Trophoblast cell (in vitro differentiated cells and primary cell): ENCODE results near the gene ZDHHC14.
"Not testable (repeated sequence)": the region's sequence is repeated elsewhere in the genome, so short reads cannot be mapped to it uniquely, and the experiment has no call there.

Experiments
- DNase-seq, 2 donors: peaks; one replicate each; pipeline ENCODE4 v3.0.0-alpha.2; 2016
- H2AFZ ChIP-seq: 2 replicates; pipeline ENCODE4 v1.6.1; 2013; ENCODE audit warnings: low read length, moderate library complexity, mild to moderate bottlenecking; ENCODE audit not compliant: insufficient read depth, poor library complexity
- H2AK5ac ChIP-seq: 2 replicates; pipeline ENCODE4 v1.6.1; 2013; ENCODE audit warnings: mild to moderate bottlenecking, low read length
- H2BK120ac ChIP-seq: 2 replicates; pipeline ENCODE4 v1.6.1; 2013; ENCODE audit warnings: low read length, mild to moderate bottlenecking, moderate library complexity; ENCODE audit not compliant: insufficient read depth, poor library complexity
- H2BK12ac ChIP-seq: 2 replicates; pipeline ENCODE4 v1.6.1; 2013; ENCODE audit warnings: mild to moderate bottlenecking, low read length, moderate library complexity
- H2BK5ac ChIP-seq: 2 replicates; pipeline ENCODE4 v1.6.1; 2013; ENCODE audit warnings: low read length, low read depth, moderate library complexity, mild to moderate bottlenecking; ENCODE audit not compliant: poor library complexity
- H3K14ac ChIP-seq: 2 replicates; pipeline ENCODE4 v1.6.1; 2013; ENCODE audit warnings: mild to moderate bottlenecking, low read length
- H3K18ac ChIP-seq: 2 replicates; pipeline ENCODE4 v1.6.1; 2013; ENCODE audit warnings: mild to moderate bottlenecking, low read length
- H3K23ac ChIP-seq: 2 replicates; pipeline ENCODE4 v1.6.1; 2013; ENCODE audit warnings: low read length
- H3K27ac ChIP-seq: 2 replicates; pipeline ENCODE4 v1.5.1; 2013; ENCODE audit warnings: low read depth, mild to moderate bottlenecking, inconsistent platforms, low read length, moderate library complexity
- H3K27me3 ChIP-seq: 2 replicates; pipeline ENCODE4 v1.6.1; 2013; ENCODE audit warnings: inconsistent platforms, mild to moderate bottlenecking, low read length, moderate library complexity; ENCODE audit not compliant: insufficient read depth
- H3K36me3 ChIP-seq, 2 experiments: 1 replicate in 1 of 2; 2 replicates in 1 of 2; pipeline ENCODE4 v1.6.1; 2013; ENCODE audit warnings: low read length in 2 of 2, mild to moderate bottlenecking in 2 of 2, moderate library complexity in 1 of 2; ENCODE audit not compliant: insufficient read depth in 2 of 2, control insufficient read depth in 1 of 2
- H3K4ac ChIP-seq: 2 replicates; pipeline ENCODE4 v1.6.1; 2013; ENCODE audit warnings: low read depth, mild to moderate bottlenecking, low read length, moderate library complexity
- H3K4me1 ChIP-seq, 2 experiments: 1 replicate in 1 of 2; 2 replicates in 1 of 2; pipeline ENCODE4 v1.6.1; 2013; ENCODE audit warnings: low read length in 2 of 2, mild to moderate bottlenecking in 2 of 2, moderate library complexity in 1 of 2; ENCODE audit not compliant: insufficient read depth in 2 of 2, control insufficient read depth in 1 of 2
- H3K4me2 ChIP-seq: 2 replicates; pipeline ENCODE4 v1.6.1; 2013; ENCODE audit warnings: inconsistent platforms, mild to moderate bottlenecking, low read length, moderate library complexity
- H3K4me3 ChIP-seq: 2 replicates; pipeline ENCODE4 v1.5.1; 2013; ENCODE audit warnings: mild to moderate bottlenecking, low read depth, low read length, inconsistent platforms
- H3K79me1 ChIP-seq: one replicate; pipeline ENCODE4 v1.6.1; 2013; ENCODE audit warnings: low read length
- H3K79me2 ChIP-seq: 2 replicates; pipeline ENCODE4 v1.6.1; 2013; ENCODE audit warnings: low read length, mild to moderate bottlenecking; ENCODE audit not compliant: control insufficient read depth, insufficient read depth, poor library complexity
- H3K9ac ChIP-seq: 2 replicates; pipeline ENCODE4 v1.6.1; 2013; ENCODE audit warnings: mild to moderate bottlenecking, low read length
- H3K9me3 ChIP-seq: 2 replicates; pipeline ENCODE4 v1.6.1; 2013; ENCODE audit warnings: low read depth, mild to moderate bottlenecking, control low read depth, inconsistent platforms, low read length; ENCODE audit not compliant: insufficient read depth
- H4K12ac ChIP-seq: 2 replicates; pipeline ENCODE4 v1.6.1; 2013; ENCODE audit warnings: low read depth, mild to moderate bottlenecking, low read length, moderate library complexity
- H4K8ac ChIP-seq: 2 replicates; pipeline ENCODE4 v1.6.1; 2013; ENCODE audit warnings: low read depth, mild to moderate bottlenecking, low read length, moderate library complexity
- H4K91ac ChIP-seq: one replicate; pipeline ENCODE4 v1.6.1; 2013; ENCODE audit warnings: low read depth, mild to moderate bottlenecking, low read length, moderate library complexity
- WGBS: extraction: QIAGEN DNeasy Blood & Tissue Kit; methylation state at CpG from one replicate; pipeline ENCODE4 v1.1.7; 2013; ENCODE audit warnings: missing lambda C conversion rate; ENCODE audit not compliant: insufficient read length, insufficient coverage; ENCODE audit errors: extremely low coverage; 5-methylcytosine and 5-hydroxymethylcytosine counted together

Gene ZDHHC14

DNA sequence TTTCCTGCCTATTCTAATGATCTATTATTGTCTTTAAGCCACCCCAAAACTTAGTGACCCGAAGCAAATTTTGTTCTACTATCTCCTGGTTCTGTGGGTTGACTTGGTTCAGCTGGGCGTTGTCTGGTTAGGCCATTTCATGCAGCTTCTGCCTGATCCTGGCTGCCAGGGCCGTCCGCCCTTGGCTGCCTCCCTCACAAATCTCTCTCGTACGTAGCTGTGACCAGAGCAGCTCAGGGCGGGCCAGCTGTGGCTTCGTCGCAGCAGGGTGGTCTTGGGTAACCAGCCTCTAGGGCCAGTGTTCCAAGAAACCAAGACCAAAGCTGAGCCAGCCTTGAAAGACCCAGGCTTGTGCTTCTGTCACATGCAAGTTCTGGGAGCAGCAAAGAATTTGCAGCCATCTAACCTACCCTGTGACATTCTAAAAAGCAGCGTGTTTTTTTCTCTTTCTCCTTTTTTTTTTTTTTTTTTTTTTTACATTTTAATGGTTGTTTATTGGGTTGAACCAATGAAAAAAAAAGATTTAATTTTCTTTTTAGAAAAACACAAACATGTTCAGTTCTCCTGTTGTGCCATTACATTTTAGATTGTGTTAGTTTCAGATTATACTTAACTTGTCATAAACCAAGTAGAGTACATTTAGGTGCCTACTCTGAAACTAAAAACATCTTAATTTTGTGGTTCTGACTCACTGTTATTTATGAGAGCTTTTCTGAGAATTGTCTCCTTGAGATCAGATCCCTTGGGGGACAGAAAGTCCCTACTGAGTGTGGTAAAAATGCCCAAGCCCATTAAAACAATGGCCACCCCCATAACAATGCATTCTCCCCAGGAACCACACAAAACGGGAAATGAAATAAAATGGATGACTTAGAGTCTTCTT, 83.9 kb downstream of the ZDHHC14 start:
- Histone ChIP-seq H2AFZ (no peak overlapping the region), H4K12ac (no peak overlapping the region), H2BK120ac (no peak overlapping the region), H3K79me2 (no peaks in the 10 kb centered on the region), H3K23ac (no peak overlapping the region), H3K79me1 (peaks cover 18% of the 10 kb centered on the region), H3K9me3 (no peaks in the 10 kb centered on the region), H3K4ac (no peak overlapping the region), H3K18ac (no peak overlapping the region), H3K14ac (peak overlapping the region; percentile 79), H3K4me2 (no peak overlapping the region), H3K36me3 (no peaks in the 10 kb centered on the region), H3K9ac (no peak overlapping the region), H3K27me3 (no peaks in the 10 kb centered on the region), H3K4me1 (peaks cover 14 to 41% of the 10 kb centered on the region in 2 experiments), H2BK12ac (peak overlapping the region; percentile 96), H2BK5ac (no peak overlapping the region), H3K4me3 (no peak overlapping the region), H2AK5ac (peak overlapping the region; percentile 64), H4K8ac (no peak overlapping the region), H3K27ac (no peak overlapping the region), H4K91ac (peak overlapping the region; percentile 8)
- DNase-seq: no peak
- WGBS: no CpG with 5 or more reads among the region's 11 CpGs

DNA sequence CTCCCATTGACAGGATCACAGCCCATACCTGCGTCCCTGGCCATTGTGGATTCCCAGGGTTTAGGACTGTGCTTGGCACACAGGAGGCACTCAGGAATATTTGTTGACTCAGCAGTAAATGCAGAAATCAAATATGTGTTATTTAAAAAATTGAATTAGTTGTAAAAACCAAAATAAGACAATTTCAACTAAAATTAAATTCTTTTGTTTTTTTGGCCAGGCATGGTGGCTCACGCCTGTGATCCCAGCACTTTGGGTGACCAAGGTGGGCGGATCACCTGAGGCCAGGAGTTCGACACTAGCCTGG, 85.3 kb downstream of the ZDHHC14 start:
- Histone ChIP-seq H2BK120ac (peak overlapping the region; percentile 2), H2AFZ (no peak overlapping the region), H3K9ac (no peak overlapping the region), H3K4me1 (peaks cover 13 to 33% of the 10 kb centered on the region in 2 experiments), H3K14ac (peak overlapping the region; percentile 3), H4K91ac (no peak overlapping the region), H3K27me3 (no peaks in the 10 kb centered on the region), H3K9me3 (no peaks in the 10 kb centered on the region), H3K79me2 (no peaks in the 10 kb centered on the region), H2BK5ac (no peak overlapping the region), H3K4ac (no peak overlapping the region), H3K36me3 (no peaks in the 10 kb centered on the region), H4K12ac (no peak overlapping the region), H3K4me2 (no peak overlapping the region), H3K23ac (no peak overlapping the region), H2AK5ac (no peak overlapping the region), H3K18ac (no peak overlapping the region), H4K8ac (no peak overlapping the region), H3K79me1 (peaks cover 18% of the 10 kb centered on the region), H2BK12ac (no peak overlapping the region), H3K27ac (no peak overlapping the region), H3K4me3 (no peak overlapping the region)
- DNase-seq: no peak
- WGBS: no CpG with 5 or more reads among the region's 4 CpGs

DNA sequence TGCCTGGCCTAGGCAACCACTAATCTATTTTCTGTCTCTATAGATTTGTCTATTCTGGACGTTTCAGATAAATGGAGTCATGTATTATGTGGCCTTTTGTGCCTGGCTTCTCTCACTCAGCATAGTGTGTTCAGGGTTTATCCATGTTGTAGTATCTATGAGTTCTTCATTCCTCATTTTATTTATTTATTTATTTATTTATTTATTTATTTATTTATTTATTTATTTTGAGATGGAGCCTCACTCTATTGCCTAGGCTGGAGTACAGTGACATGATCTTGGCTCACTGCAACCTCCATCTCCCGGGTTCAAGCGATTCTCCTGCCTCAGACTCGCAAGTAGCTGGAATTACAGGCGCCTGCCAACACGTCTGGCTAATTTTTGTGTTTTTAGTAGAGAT, 86.3 kb downstream of the ZDHHC14 start:
- peaks cover 10 to 29% of the 10 kb centered on the region in 2 experiments for H3K4me1 ChIP-seq
- H2BK120ac ChIP-seq, H3K18ac ChIP-seq, H4K12ac ChIP-seq, H4K91ac ChIP-seq, H3K4ac ChIP-seq, H2AK5ac ChIP-seq, H3K27ac ChIP-seq, H2BK12ac ChIP-seq, H3K36me3 ChIP-seq, H4K8ac ChIP-seq, H3K4me3 ChIP-seq, H3K9ac ChIP-seq, H3K23ac ChIP-seq, DNase-seq, H3K79me2 ChIP-seq, H2BK5ac ChIP-seq, H3K27me3 ChIP-seq, H3K4me2 ChIP-seq, H2AFZ ChIP-seq, H3K14ac ChIP-seq, H3K9me3 ChIP-seq: not testable (repeated sequence)
- peaks cover 14% of the 10 kb centered on the region for H3K79me1 ChIP-seq
- WGBS: no CpG with 5 or more reads among the region's 6 CpGs

DNA sequence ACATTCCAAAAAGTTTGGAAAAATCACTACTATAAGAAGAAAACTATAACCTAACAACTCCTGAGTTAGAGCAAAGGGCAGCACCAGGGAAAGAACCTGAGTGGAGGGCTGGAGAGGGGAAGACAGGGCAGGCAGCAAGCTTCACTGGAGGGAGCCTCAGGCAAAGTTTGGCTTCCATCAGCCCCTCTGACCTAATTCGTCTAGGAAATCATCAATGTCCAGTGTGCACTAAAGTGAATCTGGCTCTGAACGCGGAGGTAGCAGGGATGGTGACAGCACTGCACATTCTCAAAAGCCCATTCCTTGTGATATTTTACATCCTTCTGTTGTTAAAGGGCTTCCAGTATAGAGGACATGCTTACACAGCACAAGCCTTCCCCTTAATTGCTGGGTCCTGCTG, 87.1 kb downstream of the ZDHHC14 start:
- Histone ChIP-seq H2BK12ac (no peak overlapping the region), H3K27me3 (no peaks in the 10 kb centered on the region), H4K8ac (no peak overlapping the region), H3K14ac (no peak overlapping the region), H3K18ac (no peak overlapping the region), H3K4ac (no peak overlapping the region), H3K4me2 (no peak overlapping the region), H3K36me3 (no peaks in the 10 kb centered on the region), H2AK5ac (no peak overlapping the region), H3K4me3 (no peak overlapping the region), H3K23ac (no peak overlapping the region), H4K12ac (no peak overlapping the region), H2BK5ac (no peak overlapping the region), H2BK120ac (no peak overlapping the region), H3K27ac (peak overlapping the region; percentile 37), H4K91ac (no peak overlapping the region), H3K79me1 (peaks cover 17% of the 10 kb centered on the region), H3K79me2 (no peaks in the 10 kb centered on the region), H3K9me3 (no peaks in the 10 kb centered on the region), H3K9ac (no peak overlapping the region), H3K4me1 (peaks cover 10 to 28% of the 10 kb centered on the region in 2 experiments), H2AFZ (no peak overlapping the region)
- DNase-seq: no peak
- WGBS: no CpG with 5 or more reads among the region's 3 CpGs
